ENCODE measurements around the gene EGFL7.
A peak's percentile ranks its signal among the peaks of the same experiment; 100 is the strongest.

The EGFL7 gene

DNA sequence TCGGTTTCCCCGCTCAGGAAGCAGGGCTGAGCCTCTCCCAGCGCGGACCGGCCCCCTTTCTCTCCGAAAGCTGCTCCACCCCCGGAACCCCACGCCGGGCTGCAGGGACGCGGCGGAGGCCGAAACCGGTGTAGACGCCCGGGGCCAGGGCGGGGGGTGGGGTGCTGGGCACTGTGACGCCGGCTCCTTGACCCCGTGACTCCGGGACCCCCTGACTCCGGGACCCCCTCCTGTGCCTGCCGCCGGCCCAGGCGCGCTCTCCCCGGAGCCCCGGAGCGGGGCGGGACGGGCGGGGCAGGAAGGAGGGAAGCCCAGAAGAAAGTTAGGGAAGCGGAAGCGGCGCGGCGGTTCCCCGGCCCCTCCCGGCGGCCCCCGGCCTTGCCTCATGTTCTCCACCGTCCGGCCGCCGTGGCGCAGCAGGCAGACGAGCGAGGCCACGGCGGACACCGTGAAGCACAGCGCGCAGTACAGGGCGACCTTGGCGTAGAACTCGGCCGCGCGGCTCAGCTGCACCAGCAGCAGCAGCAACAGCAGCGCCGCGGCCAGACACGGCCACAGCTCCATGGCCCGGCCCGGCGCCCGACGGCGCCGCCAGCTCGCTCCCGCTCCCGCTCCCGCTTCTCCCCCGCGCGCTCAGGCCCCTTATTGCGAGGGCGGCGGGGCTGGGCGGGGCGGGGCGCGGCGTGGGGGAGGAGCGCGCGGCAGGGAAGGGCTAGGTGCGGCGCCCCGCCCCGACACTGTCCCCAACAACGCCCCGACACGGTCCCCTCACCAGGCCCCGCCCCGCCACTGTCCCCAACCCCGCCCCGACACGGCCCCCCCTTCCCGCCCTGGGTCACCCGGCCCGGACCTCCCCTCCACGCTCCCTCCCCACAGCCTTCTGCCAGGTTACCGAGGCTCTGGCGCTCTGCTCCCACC lies 24.3 kb downstream of the EGFL7 start, which contains the start of gene AGPAT2:
Gene AGPAT2 (minus strand): TSS at position 664 of the 918 bp plus-strand sequence. CDS start 100 bp downstream, at position 564.
- peak; percentile 53 for DNase-seq (ENCODE audit: low read depth)

DNA sequence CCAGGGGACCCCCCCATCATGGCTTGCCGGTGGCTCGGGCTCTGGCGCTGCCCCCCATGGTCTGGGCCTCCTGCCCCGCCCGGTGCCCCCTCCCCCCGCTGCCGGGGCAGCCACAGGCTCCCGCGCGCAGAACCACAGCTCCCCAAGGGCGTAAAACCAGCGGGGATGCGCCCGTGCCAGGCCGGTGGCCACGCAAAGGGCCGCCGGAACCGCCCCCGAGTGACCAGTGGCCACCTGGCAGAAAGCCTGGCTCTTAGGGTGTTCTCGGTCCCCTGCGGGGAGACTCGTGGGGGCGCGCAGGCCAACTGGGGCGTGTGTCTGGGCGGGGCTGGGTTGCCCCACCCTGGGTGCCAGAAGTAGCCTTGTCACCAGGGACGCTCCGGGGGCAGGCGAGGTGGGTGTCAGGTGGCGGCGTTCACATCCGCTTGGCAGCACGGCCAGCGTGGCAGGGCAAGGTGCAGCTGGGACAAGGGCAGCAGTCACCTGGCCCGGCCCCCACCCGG lies 25.1 kb downstream of the EGFL7 start:
- no peak for DNase-seq (ENCODE audit: low read depth)

DNA sequence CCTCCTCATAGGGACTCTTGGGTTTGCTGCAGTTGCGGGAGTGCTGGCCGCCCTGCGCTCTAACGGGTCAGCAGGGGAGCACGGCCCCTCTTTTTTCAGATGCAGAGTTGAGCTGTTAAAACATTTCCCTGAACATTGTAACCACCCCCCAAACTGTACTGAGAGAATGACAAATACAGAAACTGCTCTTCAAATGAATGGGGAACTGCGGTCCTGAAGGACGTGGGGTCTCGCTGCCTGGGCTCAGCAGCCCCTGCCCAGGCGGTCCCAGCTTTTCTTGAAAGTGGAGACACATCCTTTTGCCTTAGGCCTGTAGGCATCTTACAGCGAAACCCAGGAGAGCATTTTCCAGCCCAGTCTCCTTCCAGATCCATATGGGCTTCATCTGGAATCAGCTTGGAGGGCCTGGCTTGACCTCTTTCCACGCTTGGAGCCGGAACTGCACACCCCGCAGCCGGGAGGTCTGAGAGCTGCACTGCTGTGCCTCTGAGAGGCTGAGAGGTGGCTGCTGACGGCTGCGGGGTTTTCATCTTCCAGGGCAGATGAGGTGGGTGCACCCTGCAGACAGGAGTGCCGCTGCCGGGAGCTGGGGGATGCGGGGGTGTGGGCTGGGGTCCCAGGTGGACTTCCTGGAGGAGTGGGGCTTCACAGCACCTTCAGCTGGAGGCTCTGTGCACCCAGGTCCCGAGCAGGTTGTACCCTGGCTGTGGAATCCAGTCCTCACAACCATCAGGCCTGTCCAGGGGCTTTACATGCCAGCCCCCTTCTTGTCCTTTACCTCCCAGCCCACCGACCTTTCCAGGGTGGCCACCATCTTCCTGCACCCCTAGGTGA lies 25.8 kb downstream of the EGFL7 start:
- DNase-seq (ENCODE audit: low read depth), result no peak

DNA sequence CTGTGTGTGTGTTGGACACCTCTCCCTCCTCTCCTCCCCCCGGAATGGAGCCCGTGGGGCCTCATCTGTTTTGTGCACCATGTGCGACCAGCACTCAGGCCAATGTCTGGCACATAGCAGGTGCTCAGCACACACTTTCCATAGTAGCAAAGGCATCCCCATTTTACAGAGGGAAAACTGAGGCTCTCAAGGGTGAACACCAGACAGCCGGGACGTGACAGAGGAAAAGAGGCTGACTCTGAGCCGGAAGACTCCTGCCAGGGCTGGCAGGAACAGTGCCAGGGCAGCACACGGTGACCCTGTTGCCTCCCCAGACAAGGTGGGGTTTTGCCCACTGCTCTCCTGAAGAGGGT lies 26.4 kb downstream of the EGFL7 start:
- no peak for DNase-seq (ENCODE audit: low read depth)

DNA sequence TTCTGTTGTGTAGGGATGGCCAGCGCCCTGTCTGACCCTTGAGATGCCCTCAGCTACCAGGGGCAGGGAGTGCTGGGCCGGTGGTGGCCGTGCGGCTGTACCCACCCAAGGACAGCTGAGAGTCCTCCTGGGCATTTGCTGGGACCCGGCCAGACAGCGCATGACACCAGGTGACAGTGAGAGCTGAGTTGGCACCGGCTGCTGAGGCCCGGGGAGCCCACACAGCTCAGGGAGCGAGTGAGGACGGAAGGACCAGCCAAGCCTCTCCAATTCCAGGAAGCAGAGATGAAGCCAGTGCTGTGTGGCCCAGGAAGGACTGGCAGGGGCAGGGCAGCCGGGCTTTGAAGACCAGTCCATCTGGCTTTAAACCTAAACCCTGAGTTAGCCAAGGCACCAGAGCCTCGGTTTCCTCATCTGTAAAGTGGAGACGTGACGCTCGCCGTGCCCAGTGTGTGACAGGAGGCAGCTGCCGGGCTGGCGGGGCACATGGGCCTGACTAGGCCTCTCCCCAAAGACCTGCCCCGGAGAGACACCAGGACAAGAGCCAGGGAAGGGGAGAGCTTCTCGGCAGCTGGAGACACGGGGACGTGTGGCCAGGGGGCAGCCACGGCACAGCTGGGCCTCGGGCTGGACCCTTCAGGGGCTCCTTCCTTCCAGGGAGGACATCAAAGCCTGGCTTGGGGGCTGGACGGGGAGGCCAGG lies 27.5 kb downstream of the EGFL7 start:
- DNase-seq (ENCODE audit: low read depth), result no peak

DNA sequence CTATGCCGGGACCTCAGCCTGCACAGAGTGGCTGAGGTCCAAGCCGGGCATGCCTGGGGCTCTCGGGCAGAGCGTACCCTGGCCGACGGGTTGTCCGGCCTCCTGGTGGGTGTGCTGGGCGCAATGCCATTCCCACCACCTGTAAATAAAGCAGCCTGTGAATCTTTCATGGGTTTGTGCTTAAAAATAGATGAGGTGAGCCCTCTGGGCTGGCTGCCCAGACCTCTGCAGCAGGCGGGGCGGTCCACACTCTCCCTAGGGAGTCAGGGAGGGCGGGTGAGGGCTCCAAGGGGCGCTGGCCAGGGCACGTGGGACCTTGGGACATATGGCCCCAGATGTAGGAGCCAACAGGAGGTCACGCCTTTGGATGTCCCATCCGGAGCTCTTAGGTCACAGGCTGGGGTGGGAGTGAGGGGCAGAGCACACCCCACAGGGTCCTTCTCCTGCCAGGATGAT lies 28.1 kb downstream of the EGFL7 start:
- DNase-seq (ENCODE audit: low read depth), result no peak

DNA sequence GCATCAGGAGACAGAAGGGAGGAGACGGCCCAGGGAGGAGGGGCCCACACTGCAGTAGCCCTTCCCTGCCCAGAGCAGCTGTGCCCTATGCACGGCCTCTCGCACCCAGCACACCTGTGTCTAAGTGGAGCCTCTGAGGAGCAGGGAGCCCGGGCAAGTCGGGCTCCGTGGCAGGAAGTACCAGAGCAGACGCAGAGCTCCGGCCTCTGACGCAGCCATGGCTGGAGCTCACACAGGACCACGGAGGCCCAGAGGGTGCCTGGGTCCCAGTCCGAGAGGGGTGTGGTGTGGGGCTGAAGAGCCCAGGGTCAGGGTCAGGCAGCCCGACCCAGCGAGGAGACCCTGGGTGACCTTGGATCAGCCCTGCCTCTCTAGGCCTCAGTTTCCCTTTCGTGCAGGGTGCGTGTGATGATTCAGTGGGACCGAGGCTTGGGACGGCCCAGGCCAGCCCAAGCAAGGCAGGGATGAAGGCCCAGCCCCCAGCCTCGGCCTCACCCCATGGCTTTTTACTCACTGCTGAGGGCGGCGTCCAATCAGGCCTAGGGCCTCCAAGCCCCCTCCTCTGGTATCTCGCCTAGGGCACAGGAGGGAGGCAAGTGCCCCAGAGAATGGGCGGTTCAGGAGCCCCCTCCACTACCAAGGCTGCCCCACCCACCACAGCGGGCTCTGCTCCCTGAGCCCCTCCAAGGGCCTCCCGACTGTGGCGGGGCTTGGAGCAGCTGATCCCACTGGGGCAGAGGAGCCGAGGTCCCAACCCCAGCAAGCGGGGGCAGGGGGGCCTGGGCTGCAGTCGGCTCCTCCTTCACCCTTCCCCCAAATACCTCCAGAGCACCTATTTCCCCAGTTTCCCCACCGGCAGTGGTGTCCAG lies 28.8 kb downstream of the EGFL7 start:
- no peak for DNase-seq (ENCODE audit: low read depth)

DNA sequence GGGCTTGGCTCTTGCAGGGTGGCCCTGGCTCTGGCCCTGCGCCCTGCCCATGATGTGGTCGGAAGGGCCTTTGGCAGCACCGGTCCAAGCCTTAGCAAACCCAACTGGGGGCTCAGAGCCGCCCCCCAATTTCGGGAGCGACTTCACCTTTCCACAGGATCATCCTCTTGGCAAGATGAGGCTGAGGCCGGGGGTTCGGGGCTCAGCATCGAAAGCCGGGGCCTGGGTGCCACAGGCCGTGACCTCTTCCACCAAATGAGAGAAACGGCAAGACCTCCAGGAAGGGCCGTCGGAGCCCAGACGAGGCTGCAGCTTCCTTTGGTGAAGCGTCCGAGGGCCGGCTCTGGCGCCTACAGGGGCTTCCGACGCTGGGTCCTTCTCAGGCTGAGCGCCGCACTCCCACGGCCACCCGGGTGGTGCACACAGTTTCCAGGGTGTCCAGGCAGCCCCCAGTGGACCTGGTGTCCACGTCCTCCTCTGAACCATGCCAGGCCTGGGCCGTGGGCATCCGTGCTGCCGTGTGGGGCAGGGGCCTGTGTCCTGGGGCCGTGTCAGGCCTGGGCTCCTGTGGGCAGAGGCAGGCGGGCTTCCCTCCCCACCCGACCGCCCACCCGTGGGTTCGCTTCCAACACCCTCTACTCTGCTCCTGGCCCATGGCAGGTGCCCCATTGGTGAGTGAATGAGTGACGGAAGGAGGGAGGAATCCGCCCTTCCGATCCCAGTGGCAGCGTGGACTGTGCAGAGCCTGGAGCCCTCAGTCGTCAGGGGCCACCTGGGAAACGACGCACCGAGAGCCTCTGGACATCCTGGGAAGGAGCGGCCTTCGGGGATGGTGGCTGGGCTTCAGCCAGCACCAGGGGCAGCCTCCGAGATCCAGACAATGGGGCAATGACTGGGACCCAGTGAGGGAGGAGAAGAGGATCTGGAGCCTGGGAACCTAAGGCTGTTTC lies 29.7 kb downstream of the EGFL7 start:
- DNase-seq (ENCODE audit: low read depth), result no peak

DNA sequence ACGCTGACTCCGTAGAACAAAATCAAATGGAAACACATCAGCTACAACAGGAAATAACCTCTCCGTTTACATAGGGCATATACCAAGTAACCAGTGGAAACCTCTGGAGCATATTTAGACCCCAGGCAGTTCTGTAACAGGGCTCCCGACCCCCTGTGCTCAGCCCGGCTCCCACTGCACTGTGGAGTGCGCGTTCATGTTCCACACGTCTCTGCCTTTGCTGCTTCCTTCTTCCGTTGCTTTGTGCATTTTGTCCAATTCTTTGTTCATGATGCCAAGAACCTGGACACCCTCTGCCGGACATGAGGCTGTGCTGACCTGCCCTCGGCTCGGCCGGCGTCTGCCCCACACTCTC lies 30.4 kb downstream of the EGFL7 start:
- no peak for DNase-seq (ENCODE audit: low read depth)

DNA sequence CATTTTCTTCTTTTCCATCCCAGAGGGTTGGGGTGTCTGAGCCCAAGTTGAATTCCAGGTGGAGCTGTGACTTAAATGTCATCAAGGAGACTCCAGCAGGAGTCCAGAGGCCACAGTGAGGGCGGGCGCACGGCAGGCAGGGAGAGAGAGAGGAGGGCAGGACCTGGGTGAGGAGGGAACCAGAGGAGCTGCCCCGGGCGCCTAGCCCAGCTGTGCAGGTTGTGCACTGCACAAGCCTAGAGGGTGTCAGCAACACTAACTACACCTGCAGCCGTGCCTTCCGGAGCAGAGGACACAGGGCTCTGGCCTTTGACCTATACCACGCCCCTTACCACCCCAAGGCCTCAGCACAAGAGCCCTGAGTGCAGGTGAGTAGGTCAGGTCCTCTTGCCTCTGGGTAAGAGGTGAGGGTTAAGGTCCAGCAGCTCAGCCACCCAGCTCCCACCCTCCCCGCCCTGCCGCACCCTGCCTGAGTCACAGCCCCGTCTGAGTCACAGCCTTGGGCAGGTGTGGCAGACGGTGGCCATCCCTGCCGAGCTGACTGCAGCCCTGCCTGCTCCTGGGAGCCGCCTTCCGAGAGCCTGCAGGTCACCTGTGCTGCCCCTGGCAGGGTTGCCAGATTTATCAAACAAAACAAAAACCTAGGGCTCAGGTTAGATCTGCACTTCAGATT lies 30.9 kb downstream of the EGFL7 start:
- DNase-seq (ENCODE audit: low read depth), result no peak

DNA sequence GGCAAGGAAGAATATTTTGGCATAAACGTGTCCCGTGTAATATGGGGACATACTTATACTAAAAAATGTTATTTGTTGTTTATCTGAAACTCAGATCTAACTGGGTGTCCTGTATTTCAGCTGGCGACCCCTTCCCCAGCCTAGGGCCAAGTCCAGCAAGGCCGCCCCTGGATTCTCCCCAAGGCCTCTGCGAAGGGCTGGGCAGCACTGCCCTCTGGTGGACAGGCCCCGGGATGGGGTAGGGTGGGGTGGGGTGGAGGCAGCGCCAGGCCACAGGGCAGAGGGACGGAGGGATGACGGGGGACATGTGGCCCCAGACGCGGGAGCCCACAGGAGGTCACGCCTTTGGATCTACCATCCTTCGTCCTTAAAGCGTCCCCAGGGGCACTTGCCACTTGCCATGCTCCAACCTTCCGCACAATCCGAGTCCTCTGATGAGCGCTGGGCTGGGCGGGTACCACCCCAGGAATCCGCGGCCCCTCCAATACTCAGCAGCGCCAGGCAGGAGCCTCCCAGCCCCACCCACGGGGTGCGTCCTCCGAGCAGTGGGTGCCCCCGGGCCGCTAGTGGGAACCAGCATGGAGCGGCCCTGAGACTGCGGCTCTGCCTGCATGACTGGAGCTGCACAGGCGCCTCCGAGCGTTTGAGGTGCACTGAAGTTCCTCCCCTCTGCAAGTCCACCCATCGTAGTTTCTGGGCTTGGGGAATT lies 31.6 kb downstream of the EGFL7 start:
- peak; percentile 28 for DNase-seq (ENCODE audit: low read depth)

DNA sequence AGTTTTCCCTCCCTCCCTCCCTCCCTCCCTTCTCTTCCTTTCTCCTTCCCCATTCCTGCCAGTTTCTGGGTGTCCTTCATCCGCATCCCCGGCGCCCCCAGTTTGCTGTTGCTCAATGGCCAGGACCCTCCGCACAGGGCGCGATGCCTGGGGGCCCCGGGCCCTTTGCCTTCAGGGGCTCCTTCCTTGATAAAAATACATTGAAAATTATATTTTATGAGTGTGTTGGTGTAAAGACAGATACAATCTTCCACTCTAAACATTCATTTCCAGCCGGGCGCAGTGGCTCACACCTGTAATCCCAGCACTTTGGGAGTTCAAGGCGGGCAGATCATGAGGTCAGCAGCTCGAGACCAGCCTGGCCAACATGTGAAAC lies 32.1 kb downstream of the EGFL7 start:
- DNase-seq (ENCODE audit: low read depth), result no peak

DNA sequence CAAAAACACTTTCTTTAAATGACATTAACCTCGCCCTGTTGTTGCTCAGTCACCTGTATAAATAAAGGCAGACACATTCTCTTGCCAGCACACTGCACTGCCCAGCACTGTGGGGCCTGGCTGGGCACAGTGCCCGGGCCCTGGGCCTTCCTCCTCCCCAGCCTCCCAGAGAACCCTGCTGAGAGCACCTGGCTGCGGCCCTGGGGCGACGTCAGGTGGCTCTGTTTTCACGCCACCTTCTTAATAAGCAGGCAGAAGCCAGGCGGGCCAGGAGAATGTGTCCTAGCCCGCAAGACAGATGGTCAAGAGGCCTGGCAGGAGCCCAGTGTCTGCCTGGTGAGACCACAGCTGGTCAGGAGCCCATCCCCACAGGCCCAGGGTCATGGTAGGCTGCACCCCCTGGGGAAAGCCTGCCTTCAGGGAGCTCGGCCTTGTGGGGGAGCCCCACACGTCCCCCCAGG lies 32.7 kb downstream of the EGFL7 start:
- DNase-seq (ENCODE audit: low read depth), result no peak

DNA sequence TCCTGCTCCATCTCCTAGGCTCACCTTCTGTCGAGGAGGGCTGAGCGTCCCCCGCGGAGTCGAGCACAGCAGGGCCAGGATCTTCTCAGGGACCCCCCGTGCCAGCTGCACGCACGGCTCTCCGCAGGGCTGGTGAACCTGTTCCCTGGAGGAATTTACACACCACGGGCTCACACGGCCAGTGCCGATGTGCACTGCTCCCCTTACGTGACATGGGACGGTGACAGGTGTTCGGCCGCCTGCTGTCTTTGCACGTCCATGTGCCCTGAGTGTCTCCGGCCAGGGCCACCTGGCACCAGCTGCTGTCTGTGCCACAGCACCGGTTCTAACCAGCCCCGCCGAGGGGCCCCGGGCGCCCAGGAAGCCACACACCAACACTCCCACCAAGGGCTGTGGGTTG lies 33.2 kb downstream of the EGFL7 start:
- no peak for DNase-seq (ENCODE audit: low read depth)

DNA sequence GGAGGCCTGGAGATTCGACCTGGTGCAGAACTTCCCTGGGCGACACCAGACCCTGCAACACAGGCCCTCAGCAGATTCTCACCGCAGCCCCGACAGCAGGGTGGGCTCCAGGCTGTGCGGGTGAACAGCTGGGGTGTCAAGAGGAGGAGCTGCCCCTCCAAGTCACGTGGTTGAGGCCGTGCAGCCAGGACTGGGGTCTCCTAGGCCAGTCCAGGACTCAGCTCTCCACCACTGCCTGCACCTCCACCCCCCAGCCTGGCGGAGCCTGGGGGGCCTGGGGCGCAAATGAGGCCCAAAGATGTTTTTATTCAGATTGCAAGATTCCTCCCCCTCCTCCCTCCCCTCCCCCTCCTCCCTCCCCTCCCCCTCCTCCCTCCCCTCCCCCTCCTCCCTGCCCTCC lies 33.8 kb downstream of the EGFL7 start:
- DNase-seq (ENCODE audit: low read depth), result no peak

DNA sequence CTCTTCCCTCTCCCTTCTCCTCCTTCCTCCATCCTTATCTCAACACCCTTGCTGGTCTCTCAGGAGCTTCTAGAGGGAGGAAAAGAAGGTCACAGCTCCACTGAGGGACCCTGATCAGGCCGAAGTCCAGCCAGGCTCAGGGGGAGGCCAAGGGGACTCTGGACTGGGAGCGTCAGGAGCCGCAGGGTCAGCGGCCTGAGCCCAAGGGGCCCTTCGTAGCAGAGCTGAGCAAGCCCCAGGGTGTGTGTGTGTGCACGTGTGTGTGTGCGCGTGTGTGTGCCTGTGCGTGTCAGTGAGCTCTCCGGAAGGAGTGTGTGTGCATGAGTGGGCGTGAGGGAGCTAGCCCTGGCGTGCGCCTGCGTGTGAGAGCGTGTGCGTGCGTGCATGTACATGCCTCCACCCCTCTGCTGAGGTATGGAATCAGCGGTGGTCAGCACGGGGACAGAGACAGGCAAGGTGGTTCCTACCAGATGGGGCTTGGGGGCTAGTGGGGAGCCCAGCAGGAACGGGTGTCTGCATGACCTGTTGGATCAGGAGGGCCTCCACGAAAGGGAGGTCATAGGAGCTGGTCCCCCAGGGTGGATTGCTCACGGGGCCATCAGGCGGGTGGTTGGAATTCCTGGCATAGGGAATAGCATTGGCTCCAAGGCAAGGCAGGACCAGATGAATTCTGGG lies 34.6 kb downstream of the EGFL7 start:
- DNase-seq (ENCODE audit: low read depth), result no peak

DNA sequence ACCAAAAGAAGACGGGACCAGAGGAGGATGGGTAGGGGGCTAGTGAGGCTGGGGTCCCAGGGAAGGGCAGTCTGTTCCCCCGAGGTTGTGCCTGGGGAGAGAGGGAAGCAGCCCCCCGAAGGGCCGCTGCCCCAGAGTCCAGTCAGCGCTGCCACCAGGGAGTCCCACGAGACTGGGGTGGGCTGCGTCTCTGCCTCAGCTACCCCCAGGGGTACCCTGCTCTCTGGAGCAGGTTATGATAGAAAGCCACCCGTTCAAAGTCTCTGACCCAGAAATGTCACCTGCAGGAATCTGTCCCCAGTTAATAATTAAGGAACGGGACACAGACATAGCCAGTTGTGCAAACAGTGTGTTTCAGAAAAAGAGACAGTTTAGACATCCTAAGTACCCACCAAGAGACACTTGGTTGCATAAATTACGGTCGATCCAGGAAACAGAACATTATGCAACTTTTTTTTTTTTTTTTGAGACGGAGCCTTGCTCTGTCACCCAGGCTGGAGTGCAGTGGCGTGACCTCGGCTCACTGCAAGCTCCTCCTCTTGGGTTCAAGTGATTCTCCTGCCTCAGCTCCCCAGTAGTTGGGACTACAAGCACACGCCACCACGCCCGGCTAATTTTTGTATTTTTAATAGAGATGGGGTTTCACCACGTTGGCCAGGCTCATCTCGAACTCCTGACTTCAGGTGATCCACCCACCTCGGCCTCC lies 35.3 kb downstream of the EGFL7 start:
- DNase-seq (ENCODE audit: low read depth), result no peak
